ENCODE data around the gene RPS16. TPM values are rescaled to one million over a fixed set of nuclear protein-coding genes. Genes with fewer than 3 reads are reported as not detected.

The RPS16 gene
- total and polyA plus RNA-seq, 9 of the 15 experiments (the other 6 are each of a cell fraction or from before 2014, with no cell fraction given) = 82.6 to 3,671 (median 2,204) TPM

DNA sequence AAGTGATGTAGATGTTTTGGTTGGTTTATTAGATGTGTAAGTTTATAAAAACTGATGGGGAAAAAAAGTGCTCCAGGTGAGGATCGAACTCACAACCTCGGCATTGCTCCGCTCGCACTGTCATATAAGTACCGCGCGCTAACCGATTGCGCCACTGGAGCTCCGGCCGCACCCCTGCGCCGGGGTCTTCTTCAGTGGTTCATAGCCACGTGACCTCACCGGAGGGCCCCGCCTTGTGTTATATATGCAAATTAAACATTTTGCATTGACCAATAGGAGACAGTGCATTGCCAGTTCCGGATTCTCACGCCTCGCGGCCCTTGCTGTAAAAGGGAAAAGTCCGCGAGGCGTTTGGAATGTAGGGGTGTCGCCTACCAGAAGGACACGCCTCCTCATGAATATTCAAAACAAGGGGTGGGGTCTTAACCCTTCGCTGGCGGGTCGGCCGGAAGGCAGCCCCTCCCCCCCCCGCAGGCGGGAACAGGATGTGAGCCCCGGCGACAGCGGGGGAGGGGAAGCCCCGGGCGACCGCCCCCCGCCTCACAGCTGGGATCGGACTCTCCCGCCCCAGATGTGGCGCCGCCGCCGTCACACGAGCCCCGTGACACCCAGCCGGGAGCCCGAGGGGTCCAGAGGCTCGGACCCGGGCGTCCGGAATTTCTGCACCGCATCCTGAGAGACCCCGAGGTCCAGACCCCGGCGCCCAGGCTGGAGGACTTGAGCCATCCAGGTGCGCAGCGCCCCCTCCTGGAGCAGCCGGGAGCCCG lies 23.5 kb downstream of the RPS16 start, which contains the start of gene PLEKHG2 (continued):
- TF ChIP-seq SP2 (IDR thresholded peaks at IDR 0.05; ENCODE audit: extremely low read depth, low read depth, low read length, poor library complexity, severe bottlenecking) (no peak), KLF16 (IDR thresholded peaks at IDR 0.05) (0 out of 2 replicates have a peak, but pooled peaks have one; percentile 31), AFF1 (IDR thresholded peaks at IDR 0.05; ENCODE audit: low read depth in 1 of 2, partially characterized antibody in 2 of 2) (peak in 1 of 2 experiments; percentile 86), TBP (optimal IDR thresholded peaks at IDR 0.05; ENCODE audit: low read depth, low read length) (peak; percentile 100), HEY1 (CRISPR knock-in tag; IDR thresholded peaks at IDR 0.05; ENCODE audit: borderline replicate concordance) (no peak), MCM5 (IDR thresholded peaks at IDR 0.05; ENCODE audit: low read depth) (no peak), ZC3H11A (IDR thresholded peaks at IDR 0.05; ENCODE audit: low read depth, low read length) (no peak), PURB (CRISPR knock-in tag; IDR thresholded peaks at IDR 0.05; ENCODE audit: low read depth) (no peak), ZEB2 (IDR thresholded peaks at IDR 0.05) (no peak), MYBL2 (IDR thresholded peaks at IDR 0.05; ENCODE audit: low read depth) (no peak), MYBL2 (CRISPR knock-in tag; IDR thresholded peaks at IDR 0.05; ENCODE audit: borderline replicate concordance) (no peak), POLR3A (IDR thresholded peaks at IDR 0.05; ENCODE audit: borderline replicate concordance, extremely low read depth, insufficient read depth, insufficient read length) (peak; percentile 90), DIDO1 (tag; IDR thresholded peaks at IDR 0.05; ENCODE audit: low read depth) (no peak), KLF10 (CRISPR knock-in tag; IDR thresholded peaks at IDR 0.05) (no peak), ZNF23 (CRISPR knock-in tag; IDR thresholded peaks at IDR 0.05) (0 out of 2 replicates have a peak, but pooled peaks have one; percentile 19), CEBPG (CRISPR knock-in tag; IDR thresholded peaks at IDR 0.05) (peak; percentile 98), CEBPG (tag; conservative IDR thresholded peaks at IDR 0.05 in 1 of 2, IDR thresholded peaks at IDR 0.05 in 1 of 2) (peak; percentile 99), CCNT2 (IDR thresholded peaks at IDR 0.05; ENCODE audit: borderline replicate concordance, extremely low read depth, insufficient read length, low read depth, low read length) (peak; percentile 87), ERF (CRISPR knock-in tag; IDR thresholded peaks at IDR 0.05) (peak; percentile 89; the same call in 1 of the 2 replicates)
- TF ChIP-seq, protein P1, sequence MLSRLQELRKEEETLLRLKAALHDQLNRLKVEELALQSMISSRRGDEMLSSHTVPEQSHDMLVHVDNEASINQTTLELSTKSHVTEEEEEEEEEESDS (CRISPR knock-in tag; IDR thresholded peaks at IDR 0.05) = no peak
- TF ChIP-seq, protein P2, sequence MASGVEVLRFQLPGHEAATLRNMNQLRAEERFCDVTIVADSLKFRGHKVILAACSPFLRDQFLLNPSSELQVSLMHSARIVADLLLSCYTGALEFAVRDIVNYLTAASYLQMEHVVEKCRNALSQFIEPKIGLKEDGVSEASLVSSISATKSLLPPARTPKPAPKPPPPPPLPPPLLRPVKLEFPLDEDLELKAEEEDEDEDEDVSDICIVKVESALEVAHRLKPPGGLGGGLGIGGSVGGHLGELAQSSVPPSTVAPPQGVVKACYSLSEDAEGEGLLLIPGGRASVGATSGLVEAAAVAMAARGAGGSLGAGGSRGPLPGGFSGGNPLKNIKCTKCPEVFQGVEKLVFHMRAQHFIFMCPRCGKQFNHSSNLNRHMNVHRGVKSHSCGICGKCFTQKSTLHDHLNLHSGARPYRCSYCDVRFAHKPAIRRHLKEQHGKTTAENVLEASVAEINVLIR (CRISPR knock-in tag; IDR thresholded peaks at IDR 0.05) = peak; percentile 51; the same call in 1 of the 2 replicates
- TF ChIP-seq, protein P3, sequence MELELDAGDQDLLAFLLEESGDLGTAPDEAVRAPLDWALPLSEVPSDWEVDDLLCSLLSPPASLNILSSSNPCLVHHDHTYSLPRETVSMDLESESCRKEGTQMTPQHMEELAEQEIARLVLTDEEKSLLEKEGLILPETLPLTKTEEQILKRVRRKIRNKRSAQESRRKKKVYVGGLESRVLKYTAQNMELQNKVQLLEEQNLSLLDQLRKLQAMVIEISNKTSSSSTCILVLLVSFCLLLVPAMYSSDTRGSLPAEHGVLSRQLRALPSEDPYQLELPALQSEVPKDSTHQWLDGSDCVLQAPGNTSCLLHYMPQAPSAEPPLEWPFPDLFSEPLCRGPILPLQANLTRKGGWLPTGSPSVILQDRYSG (tag; conservative IDR thresholded peaks at IDR 0.05; ENCODE audit: low read depth) = no peak

Data from K562 (cell line).